ENCODE measurements around the gene KLF18.

KLF18 gene

GRCh38 chr1:44151808-44152207 is 10.4 kb upstream of the KLF18 start:
- H2AFZ ChIP-seq (ENCODE audit: insufficient read depth, low read length, poor library complexity), result no peak overlapping the region
- H3K79me1 ChIP-seq (ENCODE audit: low read length), result no peaks in the 10 kb centered on the region
- no peak overlapping the region for H4K12ac ChIP-seq (ENCODE audit: low read depth, low read length)
- no peak overlapping the region for H2AK5ac ChIP-seq (ENCODE audit: low read length)
- no peak overlapping the region for H3K18ac ChIP-seq (ENCODE audit: low read length)
- no peak overlapping the region for H3K4me2 ChIP-seq (ENCODE audit: low read length)
- no peak overlapping the region for H3K23ac ChIP-seq (ENCODE audit: low read length)
- H3K27ac ChIP-seq (ENCODE audit: low read depth, low read length), result no peak overlapping the region
- no peak overlapping the region for H3K14ac ChIP-seq (ENCODE audit: low read length)
- no CpG with 5 or more reads among the region's 1 CpG for WGBS (ENCODE audit: extremely low coverage, insufficient coverage, insufficient read length)
- no peak overlapping the region for H3K9ac ChIP-seq (ENCODE audit: low read length)
- H4K91ac ChIP-seq (ENCODE audit: low read depth, low read length), result no peak overlapping the region
- H2BK120ac ChIP-seq (ENCODE audit: insufficient read depth, low read length, poor library complexity), result no peak overlapping the region
- H3K9me3 ChIP-seq (ENCODE audit: insufficient read depth, low read depth, low read length), result no peaks in the 10 kb centered on the region
- no peaks in the 10 kb centered on the region for H3K27me3 ChIP-seq (ENCODE audit: insufficient read depth, low read length)
- no peak for DNase-seq
- no peak overlapping the region for H4K8ac ChIP-seq (ENCODE audit: low read depth, low read length)
- no peaks in the 10 kb centered on the region for H3K36me3 ChIP-seq (ENCODE audit: control insufficient read depth in 1 of 2, insufficient read depth in 2 of 2, low read length in 2 of 2)
- H2BK12ac ChIP-seq (ENCODE audit: low read length), result no peak overlapping the region
- H3K4me1 ChIP-seq (ENCODE audit: control insufficient read depth in 1 of 2, insufficient read depth in 2 of 2, low read length in 2 of 2), result no peaks in the 10 kb centered on the region
- no peak overlapping the region for H3K4me3 ChIP-seq (ENCODE audit: low read depth, low read length)
- H3K4ac ChIP-seq (ENCODE audit: low read depth, low read length), result no peak overlapping the region
- no peak overlapping the region for H2BK5ac ChIP-seq (ENCODE audit: low read depth, low read length, poor library complexity)
- no peaks in the 10 kb centered on the region for H3K79me2 ChIP-seq (ENCODE audit: control insufficient read depth, insufficient read depth, low read length, poor library complexity)

DNA sequence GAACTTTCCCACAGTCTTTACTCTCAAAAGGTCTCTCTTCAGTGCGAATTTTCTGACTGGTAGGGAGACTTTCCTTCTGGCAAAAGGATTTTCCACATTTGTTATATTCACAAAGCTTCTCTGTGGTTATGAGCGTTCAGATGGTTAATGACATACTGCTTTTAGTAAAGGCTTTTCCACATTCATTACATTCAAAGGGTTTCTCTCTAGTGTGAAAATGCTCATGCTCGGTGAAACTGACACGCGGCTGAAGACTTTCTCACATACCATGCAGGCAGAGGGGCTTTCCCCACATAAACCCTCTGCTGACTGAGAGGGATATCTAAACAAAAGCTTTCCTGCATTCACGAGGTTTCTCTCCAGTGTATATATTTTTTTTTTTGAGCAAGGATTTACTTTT is 9.9 kb upstream of the KLF18 start:
- no peak overlapping the region for H3K4me2 ChIP-seq (ENCODE audit: low read length)
- no peak overlapping the region for H3K18ac ChIP-seq (ENCODE audit: low read length)
- no peaks in the 10 kb centered on the region for H3K36me3 ChIP-seq (ENCODE audit: control insufficient read depth in 1 of 2, insufficient read depth in 2 of 2, low read length in 2 of 2)
- no peak overlapping the region for H4K12ac ChIP-seq (ENCODE audit: low read depth, low read length)
- H3K23ac ChIP-seq (ENCODE audit: low read length), result no peak overlapping the region
- H3K14ac ChIP-seq (ENCODE audit: low read length), result no peak overlapping the region
- no peaks in the 10 kb centered on the region for H3K27me3 ChIP-seq (ENCODE audit: insufficient read depth, low read length)
- no peaks in the 10 kb centered on the region for H3K79me1 ChIP-seq (ENCODE audit: low read length)
- H2BK12ac ChIP-seq (ENCODE audit: low read length), result no peak overlapping the region
- DNase-seq, result no peak
- no peak overlapping the region for H2BK5ac ChIP-seq (ENCODE audit: low read depth, low read length, poor library complexity)
- WGBS (ENCODE audit: extremely low coverage, insufficient coverage, insufficient read length), result no CpG with 5 or more reads among the region's 6 CpGs
- no peak overlapping the region for H2AK5ac ChIP-seq (ENCODE audit: low read length)
- no peaks in the 10 kb centered on the region for H3K4me1 ChIP-seq (ENCODE audit: control insufficient read depth in 1 of 2, insufficient read depth in 2 of 2, low read length in 2 of 2)
- H4K91ac ChIP-seq (ENCODE audit: low read depth, low read length), result no peak overlapping the region
- no peak overlapping the region for H2AFZ ChIP-seq (ENCODE audit: insufficient read depth, low read length, poor library complexity)
- no peak overlapping the region for H4K8ac ChIP-seq (ENCODE audit: low read depth, low read length)
- no peak overlapping the region for H3K4ac ChIP-seq (ENCODE audit: low read depth, low read length)
- no peak overlapping the region for H3K4me3 ChIP-seq (ENCODE audit: low read depth, low read length)
- no peaks in the 10 kb centered on the region for H3K9me3 ChIP-seq (ENCODE audit: insufficient read depth, low read depth, low read length)
- H3K9ac ChIP-seq (ENCODE audit: low read length), result no peak overlapping the region
- H3K79me2 ChIP-seq (ENCODE audit: control insufficient read depth, insufficient read depth, low read length, poor library complexity), result no peaks in the 10 kb centered on the region
- H3K27ac ChIP-seq (ENCODE audit: low read depth, low read length), result no peak overlapping the region
- H2BK120ac ChIP-seq (ENCODE audit: insufficient read depth, low read length, poor library complexity), result no peak overlapping the region

GRCh38 chr1:44147582-44147981 is 6.2 kb upstream of the KLF18 start:
- Histone ChIP-seq H2BK12ac (ENCODE audit: low read length) (no peak overlapping the region), H2BK5ac (ENCODE audit: low read depth, low read length, poor library complexity) (no peak overlapping the region), H2BK120ac (ENCODE audit: insufficient read depth, low read length, poor library complexity) (no peak overlapping the region), H3K4me1 (ENCODE audit: control insufficient read depth in 1 of 2, insufficient read depth in 2 of 2, low read length in 2 of 2) (no peaks in the 10 kb centered on the region), H3K9ac (ENCODE audit: low read length) (no peak overlapping the region), H4K12ac (ENCODE audit: low read depth, low read length) (no peak overlapping the region), H3K18ac (ENCODE audit: low read length) (no peak overlapping the region), H3K4me2 (ENCODE audit: low read length) (no peak overlapping the region), H3K4me3 (ENCODE audit: low read depth, low read length) (no peak overlapping the region), H3K79me2 (ENCODE audit: control insufficient read depth, insufficient read depth, low read length, poor library complexity) (no peaks in the 10 kb centered on the region), H2AK5ac (ENCODE audit: low read length) (no peak overlapping the region), H2AFZ (ENCODE audit: insufficient read depth, low read length, poor library complexity) (no peak overlapping the region), H3K79me1 (ENCODE audit: low read length) (no peaks in the 10 kb centered on the region), H3K27me3 (ENCODE audit: insufficient read depth, low read length) (no peaks in the 10 kb centered on the region), H3K23ac (ENCODE audit: low read length) (no peak overlapping the region), H3K14ac (ENCODE audit: low read length) (no peak overlapping the region), H4K91ac (ENCODE audit: low read depth, low read length) (no peak overlapping the region), H4K8ac (ENCODE audit: low read depth, low read length) (no peak overlapping the region), H3K4ac (ENCODE audit: low read depth, low read length) (no peak overlapping the region), H3K36me3 (ENCODE audit: control insufficient read depth in 1 of 2, insufficient read depth in 2 of 2, low read length in 2 of 2) (no peaks in the 10 kb centered on the region), H3K27ac (ENCODE audit: low read depth, low read length) (no peak overlapping the region), H3K9me3 (ENCODE audit: insufficient read depth, low read depth, low read length) (no peaks in the 10 kb centered on the region)
- no peak for DNase-seq
- WGBS (ENCODE audit: extremely low coverage, insufficient coverage, insufficient read length), result no CpG with 5 or more reads among the region's 3 CpGs

GRCh38 chr1:44146536-44147361 is 5.3 kb upstream of the KLF18 start:
- no peak overlapping the region for H3K4ac ChIP-seq (ENCODE audit: low read depth, low read length)
- H4K12ac ChIP-seq (ENCODE audit: low read depth, low read length), result no peak overlapping the region
- no peak for DNase-seq
- H2BK12ac ChIP-seq (ENCODE audit: low read length), result no peak overlapping the region
- H3K4me3 ChIP-seq (ENCODE audit: low read depth, low read length), result no peak overlapping the region
- no peak overlapping the region for H3K14ac ChIP-seq (ENCODE audit: low read length)
- no peak overlapping the region for H3K9ac ChIP-seq (ENCODE audit: low read length)
- H3K79me1 ChIP-seq (ENCODE audit: low read length), result no peaks in the 10 kb centered on the region
- H4K8ac ChIP-seq (ENCODE audit: low read depth, low read length), result no peak overlapping the region
- H3K4me2 ChIP-seq (ENCODE audit: low read length), result no peak overlapping the region
- H2AK5ac ChIP-seq (ENCODE audit: low read length), result no peak overlapping the region
- no peak overlapping the region for H2BK5ac ChIP-seq (ENCODE audit: low read depth, low read length, poor library complexity)
- H2BK120ac ChIP-seq (ENCODE audit: insufficient read depth, low read length, poor library complexity), result no peak overlapping the region
- H4K91ac ChIP-seq (ENCODE audit: low read depth, low read length), result no peak overlapping the region
- H3K27me3 ChIP-seq (ENCODE audit: insufficient read depth, low read length), result no peaks in the 10 kb centered on the region
- WGBS (ENCODE audit: extremely low coverage, insufficient coverage, insufficient read length), result 100% methylated on average over 1 of the region's 28 CpGs
- H3K27ac ChIP-seq (ENCODE audit: low read depth, low read length), result no peak overlapping the region
- H3K9me3 ChIP-seq (ENCODE audit: insufficient read depth, low read depth, low read length), result no peaks in the 10 kb centered on the region
- no peak overlapping the region for H3K18ac ChIP-seq (ENCODE audit: low read length)
- H3K23ac ChIP-seq (ENCODE audit: low read length), result no peak overlapping the region
- no peak overlapping the region for H2AFZ ChIP-seq (ENCODE audit: insufficient read depth, low read length, poor library complexity)
- no peaks in the 10 kb centered on the region for H3K4me1 ChIP-seq (ENCODE audit: control insufficient read depth in 1 of 2, insufficient read depth in 2 of 2, low read length in 2 of 2)
- no peaks in the 10 kb centered on the region for H3K36me3 ChIP-seq (ENCODE audit: control insufficient read depth in 1 of 2, insufficient read depth in 2 of 2, low read length in 2 of 2)
- no peaks in the 10 kb centered on the region for H3K79me2 ChIP-seq (ENCODE audit: control insufficient read depth, insufficient read depth, low read length, poor library complexity)

All from trophoblast cell (in vitro differentiated cells and primary cell).